Suprapubic skin (tissue), 4 donors: Measurements from ENCODE around the gene NARS2.

Experiments used
- POLR2A ChIP-seq, 2 donors: fragments of 450-650 bp; IDR thresholded peaks; one replicate each; pipeline ENCODE4 v1.6.1; 2017; ENCODE audit warnings: antibody characterized with exemption in 2 of 2, mild to moderate bottlenecking in 2 of 2, moderate library complexity in 2 of 2
- POLR2AphosphoS5 ChIP-seq, 3 donors: sonication (generic); formaldehyde crosslinking; IDR thresholded peaks; one replicate each; pipeline ENCODE4 v1.6.1; 2017; ENCODE audit warnings: antibody characterized with exemption in 3 of 3

GRCh38 chr11:78453140-78453935, 121.3 kb downstream of the NARS2 start:
- TF ChIP-seq POLR2A (IDR thresholded peaks at IDR 0.05) (no peak), POLR2AphosphoS5 (IDR thresholded peaks at IDR 0.05) (no peak)
